DMS53 (cell line): Measurements from ENCODE around the gene METRNL.
"Not testable (repeated sequence)": the region's sequence is repeated elsewhere in the genome, so short reads cannot be mapped to it uniquely, and the experiment has no call there.

ENCODE experiments used
- DNase-seq: peaks from one replicate; lab custom pipeline; 2025; lab: John Stamatoyannopoulos, UW

The METRNL gene

DNA sequence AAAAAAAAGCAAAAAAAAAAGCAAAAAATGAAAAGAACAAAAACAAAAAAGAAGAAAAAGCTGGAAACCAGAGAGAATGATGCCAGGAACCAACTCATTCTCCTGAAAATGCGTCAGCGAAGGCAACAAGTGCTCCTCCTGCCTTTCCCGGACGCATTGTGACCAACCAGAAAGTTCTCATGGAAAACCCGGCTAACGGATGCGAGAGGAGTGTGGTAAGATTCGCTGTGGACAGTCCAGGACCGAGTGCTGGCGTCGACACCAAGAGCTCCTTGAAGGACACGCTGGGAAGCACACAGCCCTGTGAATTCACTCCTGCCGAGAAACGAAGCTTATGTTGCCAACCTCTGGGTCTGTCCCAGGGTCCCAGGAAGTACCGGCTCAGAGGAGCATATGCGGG, 43.4 kb downstream of the METRNL start:
- no peak for DNase-seq

DNA sequence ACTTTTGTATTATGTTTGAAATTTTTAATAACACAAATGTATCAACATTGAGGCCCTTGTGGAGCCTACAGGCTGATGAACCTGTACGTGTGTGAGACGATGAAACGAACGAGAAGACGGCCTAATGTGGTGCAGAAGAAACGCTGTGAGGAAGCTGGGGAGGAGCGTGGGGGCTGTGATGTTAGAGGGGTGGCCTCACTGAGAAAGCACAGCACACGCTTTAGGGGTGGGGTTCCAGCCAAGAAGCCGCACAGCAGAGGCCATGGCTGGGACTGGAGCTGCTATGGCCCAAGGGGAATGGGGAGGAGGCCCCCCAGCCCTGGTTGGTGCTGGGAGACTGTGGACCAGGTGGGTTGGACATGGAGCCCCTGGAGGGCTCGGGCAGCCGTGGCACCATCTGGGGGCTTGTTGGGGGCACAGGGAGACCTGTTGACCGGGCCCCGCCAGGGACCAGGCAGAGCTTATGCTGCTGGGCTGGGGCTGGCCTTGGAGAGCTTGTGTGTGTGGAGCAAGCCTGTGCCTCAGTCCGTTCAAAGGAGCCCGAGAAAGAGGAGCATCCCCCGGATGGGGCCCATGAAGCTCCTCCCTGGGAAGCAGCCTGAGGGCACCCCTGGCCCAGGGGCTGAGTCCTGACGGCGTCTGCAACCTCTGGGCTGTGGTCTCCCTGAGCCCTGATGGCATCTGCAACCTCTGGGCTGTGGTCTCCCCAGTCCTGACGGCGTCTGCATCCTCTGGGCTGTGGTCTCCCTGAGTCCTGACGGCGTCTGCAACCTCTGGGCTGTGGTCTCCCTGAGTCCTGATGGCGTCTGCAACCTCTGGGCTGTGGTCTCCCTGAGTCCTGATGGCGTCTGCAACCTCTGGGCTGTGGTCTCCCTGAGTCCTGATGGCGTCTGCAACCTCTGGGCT, 44.7 kb downstream of the METRNL start:
- DNase-seq = no peak

DNA sequence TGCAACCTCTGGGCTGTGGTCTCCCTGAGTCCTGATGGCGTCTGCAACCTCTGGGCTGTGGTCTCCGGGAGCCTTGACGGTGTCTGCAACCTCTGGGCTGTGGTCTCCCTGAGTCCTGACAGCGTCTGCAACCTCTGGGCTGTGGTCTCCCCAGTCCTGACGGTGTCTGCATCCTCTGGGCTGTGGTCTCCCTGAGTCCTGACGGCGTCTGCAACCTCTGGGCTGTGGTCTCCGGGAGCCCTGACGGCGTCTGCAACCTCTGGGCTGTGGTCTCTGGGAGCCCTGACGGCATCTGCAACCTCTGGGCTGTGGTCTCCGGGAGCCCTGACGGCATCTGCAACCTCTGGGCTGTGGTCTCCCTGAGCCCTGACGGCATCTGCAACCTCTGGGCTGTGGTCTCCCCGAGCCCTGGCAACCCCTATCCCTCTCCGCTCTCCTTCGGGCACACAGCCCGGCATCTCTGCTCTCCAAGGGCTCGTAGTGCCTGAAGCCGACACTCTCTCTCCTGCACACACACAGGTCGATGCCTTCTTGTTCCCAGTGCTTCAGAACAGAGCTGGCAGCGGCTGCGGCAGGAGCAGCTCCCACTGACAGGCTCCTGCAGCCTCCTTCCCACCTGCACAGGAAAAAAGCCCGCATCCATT, 45.6 kb downstream of the METRNL start:
- DNase-seq = peak; percentile 45

DNA sequence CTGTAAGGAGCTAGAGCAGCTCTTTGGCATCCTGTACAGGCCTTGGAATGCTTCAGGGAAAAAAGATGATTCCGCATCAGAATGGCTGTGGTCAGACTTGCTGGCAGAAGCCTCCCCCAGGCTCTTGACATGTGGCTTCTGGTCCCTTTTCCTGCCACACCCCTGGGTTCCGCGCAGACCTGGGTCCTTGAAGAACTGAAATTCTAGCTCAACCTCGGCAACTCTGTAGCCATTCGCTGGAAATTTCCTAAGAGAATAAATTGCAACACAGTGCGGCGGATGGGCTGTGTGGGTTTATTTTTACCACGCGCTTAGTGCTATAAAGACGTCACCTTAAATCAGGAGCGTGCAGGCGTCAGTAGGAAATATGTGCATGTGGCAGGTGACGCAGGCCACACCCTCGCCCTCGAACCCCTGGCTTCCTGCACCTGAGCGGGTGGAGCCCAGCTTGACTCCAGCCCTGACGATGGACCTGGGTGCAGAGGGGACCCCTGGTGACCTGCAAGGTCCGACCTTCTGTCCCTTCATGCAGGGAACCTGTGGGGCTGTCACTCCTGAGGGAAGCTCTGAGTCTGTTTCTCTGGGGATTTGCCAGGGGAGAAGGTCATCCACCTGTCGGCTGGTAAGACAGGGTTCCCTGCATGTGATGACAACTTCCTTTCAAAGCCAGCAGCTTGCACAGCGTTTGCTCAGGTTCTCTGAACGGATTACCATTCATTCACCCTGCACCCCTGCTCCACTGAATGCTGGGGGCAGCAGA, 46.3 kb downstream of the METRNL start:
- peak; percentile 59 for DNase-seq

DNA sequence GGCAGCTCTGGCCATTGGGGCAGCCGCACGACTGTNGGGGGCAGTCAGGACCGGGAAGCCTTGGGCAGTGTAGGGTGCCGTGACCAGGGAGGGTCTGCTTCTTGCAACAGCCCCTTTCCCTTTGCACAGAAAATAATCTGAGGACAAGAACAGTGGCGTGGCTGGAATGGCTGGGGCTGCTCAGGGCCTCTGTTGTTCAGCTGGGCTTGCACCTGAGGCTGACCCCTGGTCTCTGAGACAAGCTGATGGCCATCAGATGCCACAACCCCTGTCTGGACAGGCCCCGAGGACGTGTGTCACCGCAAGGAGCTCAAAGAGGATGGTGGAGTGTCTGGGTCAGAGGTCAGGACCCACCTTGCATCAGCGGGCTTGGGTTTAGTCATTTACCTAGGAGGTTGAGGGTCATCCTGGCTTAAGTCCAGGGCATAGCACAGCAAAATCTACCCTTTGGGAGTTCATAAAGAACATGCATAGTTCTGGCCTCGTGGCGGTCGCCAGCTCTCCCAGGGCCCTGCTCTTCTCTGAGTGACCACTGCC, 46.9 kb downstream of the METRNL start:
- DNase-seq = no peak

DNA sequence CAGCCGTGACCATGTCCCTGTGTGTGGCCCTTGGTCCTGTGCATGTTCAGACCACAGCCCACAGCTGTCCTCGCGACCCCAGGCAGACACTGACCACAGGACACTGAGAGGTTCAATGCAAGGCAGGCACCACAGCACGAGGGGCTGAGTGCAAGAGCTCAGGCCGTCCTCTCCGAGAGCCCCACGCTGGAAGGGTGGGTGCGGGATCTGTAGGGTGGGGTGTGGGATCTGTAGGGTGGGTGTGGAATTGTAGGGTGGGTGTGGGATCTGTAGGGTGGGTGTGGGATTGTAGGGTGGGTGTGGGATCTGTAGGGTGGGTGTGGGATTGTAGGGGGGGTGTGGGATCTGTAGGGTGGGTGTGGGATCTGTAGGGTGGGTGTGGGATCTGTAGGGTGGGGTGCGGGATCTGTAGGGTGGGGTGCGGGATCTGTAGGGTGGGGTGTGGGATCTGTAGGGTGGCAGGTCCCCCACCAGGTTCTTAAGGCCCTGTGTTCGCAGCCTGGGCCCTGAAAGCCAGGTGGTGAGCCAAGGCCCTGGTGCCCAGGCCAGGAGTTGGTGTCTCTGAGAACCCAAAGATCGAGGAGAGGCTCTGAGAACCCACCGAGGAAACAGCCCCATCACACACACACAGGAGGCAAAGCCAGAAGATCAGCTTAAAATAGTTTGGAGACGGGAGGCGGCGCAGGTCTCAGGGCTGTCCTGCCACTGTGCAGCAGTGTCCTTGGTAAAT, 48.2 kb downstream of the METRNL start:
- DNase-seq = no peak

DNA sequence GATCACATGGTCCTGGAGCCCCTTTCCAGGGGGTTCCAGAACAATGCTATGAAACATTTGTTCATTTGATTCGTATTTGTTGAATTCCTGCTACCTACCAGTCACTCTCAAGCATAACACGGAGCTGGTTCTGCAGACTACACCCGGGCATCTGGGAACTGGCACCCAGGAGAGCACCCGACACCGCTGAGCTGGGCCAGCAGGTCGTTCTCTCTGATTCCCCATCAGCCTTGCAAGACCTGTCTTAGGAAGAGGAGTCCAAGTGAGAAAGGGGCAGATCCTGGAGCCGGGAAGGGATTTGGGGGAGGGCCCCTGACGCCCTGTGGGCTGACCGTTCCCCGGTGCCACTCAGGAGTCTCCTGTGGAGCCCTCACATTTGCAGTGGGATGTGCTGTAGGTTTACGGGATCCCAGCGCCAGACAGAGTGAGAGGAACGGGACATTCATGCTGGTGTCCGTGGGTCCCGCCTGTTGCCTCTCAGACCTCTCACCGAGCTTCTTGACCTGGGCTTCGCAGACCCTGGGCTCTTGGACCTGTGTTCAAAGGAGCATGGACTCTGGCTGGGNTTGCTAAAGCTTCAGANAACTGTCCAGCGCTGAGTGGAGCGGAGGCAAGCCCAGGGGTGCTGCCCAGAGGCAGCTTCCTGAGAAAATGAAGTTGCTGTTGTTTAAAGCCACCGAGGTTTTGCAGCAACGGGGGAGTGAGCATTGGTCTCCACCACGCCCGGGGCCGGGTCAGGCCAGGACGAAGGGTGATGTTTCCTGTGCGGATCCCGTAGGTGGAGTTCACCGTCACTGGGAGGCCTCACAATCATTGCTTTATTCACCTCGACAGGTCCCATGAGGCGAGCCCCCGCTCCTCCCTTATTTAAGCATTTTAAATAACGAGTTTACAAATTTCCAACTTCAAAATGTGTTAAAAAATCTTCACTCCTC, 49.2 kb downstream of the METRNL start:
- DNase-seq = no peak

DNA sequence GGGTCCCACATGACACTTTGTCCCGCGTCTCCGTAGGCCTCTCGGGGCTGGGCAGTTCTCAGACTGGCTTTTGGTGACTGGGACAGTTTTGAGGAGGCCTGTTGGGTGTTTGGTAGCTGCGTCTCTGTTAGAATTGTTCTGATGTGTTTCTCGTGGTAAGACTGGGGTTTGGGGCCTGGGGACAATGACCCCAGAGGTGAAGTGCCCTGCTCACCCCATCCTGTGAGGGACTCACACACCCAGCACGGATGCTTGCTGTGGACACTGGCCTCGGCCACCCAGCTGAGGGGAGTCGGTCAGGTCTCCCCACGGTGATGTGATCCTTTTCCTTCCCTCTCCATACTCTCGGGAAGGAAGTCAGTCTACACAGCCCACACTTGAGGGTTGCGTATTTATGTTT, 50.3 kb downstream of the METRNL start:
- DNase-seq = no peak

DNA sequence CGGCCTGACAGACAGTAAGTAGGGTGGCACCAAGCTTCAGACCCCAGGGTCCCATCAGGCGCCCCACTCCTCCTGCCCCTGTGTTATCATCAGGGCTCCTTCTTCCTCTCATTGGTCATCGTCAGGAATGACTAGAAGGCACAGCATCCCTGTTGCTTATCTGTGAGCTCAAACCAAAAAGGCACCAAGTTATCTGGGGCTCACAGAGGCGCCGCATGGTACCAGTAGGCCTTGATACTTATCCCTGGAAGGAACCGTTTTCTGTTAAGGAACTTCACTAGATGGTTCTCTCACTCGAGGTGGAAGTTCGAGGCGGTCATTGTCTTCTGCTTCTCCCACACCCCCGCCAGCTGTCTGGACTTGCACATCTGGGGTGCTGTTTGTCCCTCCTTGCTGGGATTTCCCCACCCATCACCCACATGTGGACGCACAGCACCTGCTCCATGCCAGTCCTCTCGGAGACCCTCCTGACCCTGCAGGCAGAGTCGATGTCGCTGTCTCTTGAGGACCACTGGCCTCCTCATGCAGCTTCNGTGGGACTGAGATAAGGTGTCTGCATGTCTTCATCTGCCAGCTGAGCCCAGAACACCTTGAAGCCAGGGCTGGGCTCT, 52.1 kb downstream of the METRNL start:
- DNase-seq = no peak

DNA sequence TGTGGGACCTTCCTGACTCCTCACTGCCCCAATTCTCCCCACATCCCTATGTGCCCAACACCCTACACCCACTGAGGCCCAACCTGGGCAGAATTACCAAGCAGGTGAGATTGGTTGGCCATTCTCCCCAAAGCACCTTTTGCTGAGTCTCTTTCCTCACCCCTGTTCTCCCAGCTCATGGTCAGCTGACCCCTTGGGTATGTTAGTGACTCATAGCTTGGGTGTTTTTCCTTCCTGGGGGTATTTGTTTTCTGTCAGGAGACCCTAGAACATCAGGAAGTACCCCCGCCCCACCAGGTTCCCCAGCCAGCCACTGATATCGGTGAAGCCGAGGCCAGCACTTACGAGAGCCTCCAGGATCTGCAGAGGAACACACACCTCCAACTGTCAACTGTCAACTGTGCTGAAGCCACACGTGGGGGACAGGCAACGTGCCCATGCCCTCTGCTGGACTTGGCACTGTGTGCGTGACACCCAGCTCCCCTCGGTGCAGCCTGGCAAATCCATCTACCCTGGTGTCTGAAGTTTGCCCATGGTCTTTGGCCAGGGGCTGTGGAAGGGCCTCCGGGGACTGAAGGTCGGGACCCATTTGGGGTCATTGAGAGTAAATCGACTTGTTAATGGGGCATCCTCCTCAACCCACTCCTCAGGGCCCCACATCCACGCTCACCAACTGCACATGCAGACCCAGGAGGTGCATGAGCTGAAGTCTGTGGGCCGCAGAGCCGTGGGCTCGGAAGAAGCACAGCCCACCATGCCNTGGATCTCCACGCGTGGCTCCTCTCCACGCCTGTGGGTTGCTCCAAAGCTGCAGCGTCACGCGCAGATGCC, 53.1 kb downstream of the METRNL start:
- no peak for DNase-seq

DNA sequence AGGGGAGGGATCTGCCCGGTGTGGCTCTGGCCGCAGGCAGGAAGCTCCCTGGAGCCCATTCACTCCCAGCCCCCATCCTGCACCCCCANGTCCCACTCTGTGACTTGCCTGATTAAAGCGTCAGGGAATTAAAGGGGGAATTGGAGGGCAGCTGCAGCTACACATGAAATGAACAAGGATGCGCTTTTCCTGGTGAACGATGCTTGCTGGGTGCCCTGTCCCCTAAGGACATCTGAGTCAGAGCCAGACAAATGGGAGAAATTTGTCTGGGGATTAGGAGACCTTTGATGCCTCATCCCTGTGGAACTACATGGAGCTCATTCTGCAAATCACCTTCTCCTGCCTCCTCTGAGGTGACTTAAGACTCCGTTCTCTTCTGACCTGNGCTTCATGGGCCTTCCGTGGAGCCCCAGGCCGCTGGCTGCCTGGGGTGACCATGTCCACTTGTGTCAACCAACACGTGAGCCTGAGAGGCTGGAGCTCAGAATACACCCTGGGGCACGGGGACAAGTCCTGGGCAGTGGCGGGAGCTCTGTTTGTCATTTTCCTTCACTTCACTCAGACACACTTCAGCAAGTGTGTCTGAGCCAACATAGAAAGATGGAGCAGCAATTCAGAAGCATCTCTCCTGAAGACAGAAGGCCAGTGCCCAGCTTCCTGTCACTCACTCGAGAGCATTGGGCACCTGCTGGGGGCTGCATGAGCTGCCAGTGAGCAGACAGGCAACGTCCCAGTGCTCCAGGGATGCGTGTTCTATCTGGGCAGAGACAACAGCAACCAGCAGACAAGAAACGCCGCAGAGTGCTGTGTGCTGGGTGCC, 54.1 kb downstream of the METRNL start:
- peak; percentile 29 for DNase-seq

DNA sequence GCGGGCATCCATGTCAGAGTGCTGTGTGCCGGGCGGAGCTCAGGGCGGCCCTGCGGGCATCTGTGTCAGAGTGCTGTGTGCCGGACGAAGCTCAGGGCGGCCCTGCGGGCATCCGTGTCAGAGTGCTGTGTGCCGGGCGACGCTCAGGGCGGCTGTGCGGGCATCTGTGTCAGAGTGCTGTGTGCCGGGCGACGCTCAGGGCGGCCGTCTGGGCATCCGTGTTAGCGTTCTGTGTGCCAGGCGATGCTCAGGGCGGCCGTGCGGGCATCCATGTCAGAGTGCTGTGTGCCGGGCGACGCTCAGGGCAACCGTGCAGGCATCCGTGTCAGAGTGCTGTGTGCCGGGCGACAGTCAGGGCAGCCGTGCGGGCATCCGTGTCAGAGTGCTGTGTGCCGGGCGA, 55.0 kb downstream of the METRNL start:
- DNase-seq = not testable (repeated sequence)

DNA sequence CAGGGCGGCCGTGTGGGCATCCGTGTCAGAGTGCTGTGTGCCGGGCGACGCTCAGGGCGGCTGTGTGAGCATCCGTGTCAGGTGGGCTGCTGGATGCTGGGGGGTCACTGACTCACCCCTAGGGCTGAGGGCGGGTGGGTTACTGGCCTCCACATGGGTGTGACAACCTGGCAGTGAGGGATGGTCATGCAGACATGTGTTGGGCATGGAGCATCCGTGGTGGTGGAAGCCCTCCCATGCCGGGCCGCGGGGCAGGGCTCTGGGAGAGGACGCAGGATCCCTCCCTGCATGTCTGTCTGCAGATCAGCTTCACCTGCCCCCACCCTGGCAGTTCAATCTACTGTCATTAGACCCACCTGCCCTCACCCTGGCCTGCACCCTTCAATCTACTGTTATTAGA, 56.3 kb downstream of the METRNL start:
- no peak for DNase-seq

DNA sequence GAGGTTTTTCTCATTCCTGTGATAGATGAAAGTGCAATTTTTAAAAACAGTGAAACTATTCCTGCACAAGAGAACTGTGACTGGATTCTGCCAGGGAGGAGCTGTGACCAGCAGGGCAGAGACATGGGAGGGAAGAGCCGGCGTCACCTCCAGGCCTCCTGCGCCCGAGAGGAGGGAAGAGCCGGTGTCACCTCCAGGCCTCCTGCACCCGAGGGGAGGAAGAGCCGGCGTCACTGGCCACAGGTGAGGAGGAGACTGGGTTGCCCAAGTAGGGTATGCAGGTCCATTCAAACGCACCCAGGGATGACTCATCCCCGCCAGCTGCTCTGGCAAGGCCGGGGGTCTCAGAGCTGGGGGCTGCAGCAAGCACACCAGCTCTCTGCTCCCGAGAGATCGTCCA, 56.7 kb downstream of the METRNL start:
- no peak for DNase-seq

DNA sequence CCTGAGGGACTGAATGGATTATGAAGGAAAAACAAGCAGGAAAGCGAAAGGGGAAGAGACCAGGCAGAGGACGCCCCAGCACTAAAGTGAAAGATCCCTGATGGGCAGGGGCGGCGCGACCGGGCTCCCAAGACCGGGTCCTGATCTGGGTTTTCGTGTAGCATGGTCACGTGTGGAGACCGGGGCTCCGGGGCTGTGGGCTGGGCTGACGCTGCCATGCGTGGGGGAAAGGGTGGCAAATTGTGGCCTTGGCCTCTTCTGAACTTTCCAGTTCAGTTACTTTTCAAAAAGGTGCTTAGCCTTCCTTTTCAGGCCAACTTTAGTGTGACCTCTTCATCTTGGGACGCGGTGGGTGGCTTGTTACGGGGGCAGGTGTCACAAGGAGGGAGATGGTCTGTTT, 57.5 kb downstream of the METRNL start:
- no peak for DNase-seq

DNA sequence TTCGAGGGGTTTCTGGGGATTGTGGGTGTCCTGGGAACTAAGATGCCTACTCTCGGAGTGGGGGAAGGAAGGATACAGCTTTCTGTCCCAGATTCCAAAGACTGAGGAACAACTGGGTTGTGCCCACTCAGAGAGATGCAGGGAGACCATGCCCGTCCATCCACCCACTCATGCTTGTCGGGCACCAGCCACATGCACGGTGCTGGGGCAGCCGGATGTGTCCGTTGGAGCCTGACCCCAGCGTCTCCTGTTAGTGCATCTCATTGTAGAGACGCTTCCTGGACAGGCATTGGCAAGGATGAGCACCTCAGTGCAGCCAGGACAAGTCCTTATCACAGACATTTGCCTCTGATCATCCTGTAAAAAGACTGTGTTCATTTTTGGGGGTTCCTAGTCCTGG, 58.1 kb downstream of the METRNL start:
- DNase-seq = no peak

DNA sequence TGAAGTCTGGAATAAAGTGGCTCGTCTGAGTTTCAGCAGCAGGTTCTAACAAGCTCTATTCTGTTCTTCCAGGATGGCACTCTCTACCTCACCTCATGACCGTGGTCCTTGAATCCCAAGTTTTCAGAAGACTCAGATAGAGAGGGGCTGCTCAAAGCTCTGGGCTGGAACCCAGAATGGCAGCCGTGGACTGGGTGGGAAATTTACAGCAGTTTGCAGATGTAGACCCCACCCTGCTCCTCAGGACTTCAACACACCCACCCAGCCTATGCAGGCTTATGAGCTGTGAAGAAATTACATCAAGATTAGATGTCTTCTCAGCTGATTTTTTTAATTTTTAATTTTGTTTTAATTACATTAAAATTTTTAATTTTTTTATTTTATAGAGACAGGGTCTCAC, 59.4 kb downstream of the METRNL start:
- DNase-seq = no peak

DNA sequence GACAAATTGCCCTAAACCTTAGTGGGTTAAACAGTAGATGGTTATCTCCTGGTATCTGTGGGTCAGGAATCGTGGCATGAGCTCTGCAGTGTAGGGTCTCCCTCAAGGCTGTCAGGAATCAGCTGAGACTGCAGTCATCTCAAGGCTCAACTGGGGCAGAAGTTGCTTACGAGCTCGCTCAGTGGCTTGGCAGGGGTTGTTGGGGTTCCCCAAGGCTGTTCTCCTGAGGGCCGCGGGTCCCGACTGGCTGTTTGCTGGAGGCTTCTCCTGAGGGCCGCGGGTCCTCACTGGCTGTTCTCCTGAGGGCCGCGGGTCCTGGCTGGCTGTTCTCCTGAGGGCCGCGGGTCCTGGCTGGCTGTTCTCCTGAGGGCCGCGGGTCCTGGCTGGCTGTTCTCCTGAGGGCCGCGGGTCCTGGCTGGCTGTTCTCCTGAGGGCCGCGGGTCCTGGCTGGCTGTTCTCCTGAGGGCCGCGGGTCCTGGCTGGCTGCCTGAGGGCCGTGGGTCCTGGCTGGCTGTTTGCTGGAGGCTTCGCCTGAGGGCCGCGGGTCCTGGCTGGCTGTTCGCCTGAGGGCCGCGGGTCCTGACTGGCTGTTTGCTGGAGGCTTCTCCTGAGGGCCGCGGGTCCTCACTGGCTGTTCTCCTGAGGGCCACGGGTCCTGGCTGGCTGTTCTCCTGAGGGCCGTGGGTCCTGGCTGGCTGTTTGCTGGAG, 60.3 kb downstream of the METRNL start:
- not testable (repeated sequence) for DNase-seq
